K562 (cell line): ENCODE data around the gene C4orf36. TPM values are rescaled to one million over a fixed set of nuclear protein-coding genes. Genes with fewer than 3 reads are reported as not detected.

Experiments
- ATAC-seq: fragments of 200-7000 bp; cut with Tn5 transposase; 3 replicates; pipeline ENCODE4 v1.9.1; 2020; ENCODE audit warnings: moderate library complexity
- BruUV-seq: library from RNA; stranded (reverse); fragments of 400-500 nt; replicated peaks from 2 replicates; lab custom pipeline; 2021; lab: Mats Ljungman, UMichigan
- CTCF ChIA-PET: fragments of 300-600 bp; formaldehyde crosslinking; extraction: SDS; loops from one replicate; lab custom pipeline; 2021; ENCODE audit warnings: low intra/inter-chr PET ratio; lab: Yijun Ruan, JAX
- POLR2A ChIA-PET: fragments of 300-600, 350-650 bp; sonication (Branson Sonifier 250); formaldehyde crosslinking; extraction: SDS; loops from one replicate; lab custom pipeline; 2021; ENCODE audit warnings: antibody characterized with exemption, inconsistent platforms; lab: Yijun Ruan, JAX
- DNase-seq, 4 experiments: peaks; one replicate each; pipeline versions ENCODE4 v3.0.0 to v3.0.0-alpha.2; 2011 to 2018; ENCODE audit warnings: low spot score in 3 of 4, mixed read lengths in 3 of 4; ENCODE audit errors: extremely low read depth in 1 of 4
- FAIRE-seq: peaks from 2 replicates; lab custom pipeline; 2011; peaks lifted over from hg19 to GRCh38; lab: Jason Lieb, UNC
- H2AFZ ChIP-seq: 2 replicates; pipeline ENCODE4 v1.6.0; 2011; ENCODE audit warnings: low read depth, low read length, control low read depth, inconsistent platforms
- H3K27ac ChIP-seq: fragments of 200-600 bp; 3 replicates; pipeline ENCODE4 v1.8.0; 2011; ENCODE audit warnings: low read depth, mild to moderate bottlenecking, control low read depth, inconsistent platforms, low read length, moderate library complexity, mixed read lengths; ENCODE audit errors: extremely low read depth
- H3K27me3 ChIP-seq, 2 experiments: fragments of 300-600 bp in 1 of 2; 2 replicates in 1 of 2; 3 replicates in 1 of 2; pipeline versions ENCODE4 v1.6.0 to v1.8.0; 2011; ENCODE audit warnings: inconsistent platforms in 2 of 2, low read length in 2 of 2, mild to moderate bottlenecking in 1 of 2, mixed read lengths in 1 of 2, moderate library complexity in 1 of 2; ENCODE audit not compliant: control insufficient read depth in 2 of 2, insufficient read depth in 2 of 2
- H3K36me3 ChIP-seq: fragments of 300-600 bp; 3 replicates; pipeline ENCODE4 v1.8.0; 2011; ENCODE audit warnings: mild to moderate bottlenecking, low read length, inconsistent platforms; ENCODE audit not compliant: control insufficient read depth, insufficient read depth
- H3K4me1 ChIP-seq, 2 experiments: fragments of 200-600 bp in 1 of 2; replicated peaks in 1 of 2; 2 replicates in 1 of 2; 3 replicates in 1 of 2; pipeline versions ENCODE4 v1.5.1 to v1.8.0; 2011; ENCODE audit warnings: inconsistent platforms in 2 of 2, low read length in 2 of 2, mild to moderate bottlenecking in 1 of 2, mixed read lengths in 1 of 2, moderate library complexity in 1 of 2; ENCODE audit not compliant: control insufficient read depth in 2 of 2, insufficient read depth in 2 of 2
- H3K4me2 ChIP-seq: 2 replicates; pipeline ENCODE4 v1.6.1; 2011; ENCODE audit warnings: low read length, control low read depth, inconsistent platforms, mixed read lengths; ENCODE audit not compliant: insufficient read depth
- H3K4me3 ChIP-seq: fragments of 200-600 bp; sonication (generic), shearing (Covaris generic); 2 replicates; pipeline ENCODE4 v1.5.1; 2016; ENCODE audit warnings: control low read depth, inconsistent platforms
- H3K79me2 ChIP-seq: fragments of 200-600 bp; 3 replicates; pipeline ENCODE4 v1.8.0; 2011; ENCODE audit warnings: low read length, inconsistent platforms; ENCODE audit not compliant: control insufficient read depth, insufficient read depth
- H3K9ac ChIP-seq, 2 experiments: 2 replicates each; pipeline versions ENCODE4 v1.6.0 to v1.6.1; 2011; ENCODE audit warnings: low read depth in 2 of 2, low read length in 2 of 2, control low read depth in 1 of 2, inconsistent platforms in 1 of 2, mild to moderate bottlenecking in 1 of 2, mixed read lengths in 1 of 2; ENCODE audit not compliant: insufficient read depth in 1 of 2
- H3K9me1 ChIP-seq: one replicate; pipeline ENCODE4 v1.6.0; 2011; ENCODE audit warnings: inconsistent platforms, mild to moderate bottlenecking, low read length, moderate library complexity; ENCODE audit not compliant: control insufficient read depth, insufficient read depth
- H3K9me3 ChIP-seq: replicated peaks from 2 replicates; pipeline ENCODE4 v1.5.1; 2011; ENCODE audit warnings: low read depth, low read length, inconsistent platforms; ENCODE audit not compliant: control insufficient read depth, insufficient read depth
- H4K20me1 ChIP-seq: replicated peaks from 2 replicates; pipeline ENCODE4 v1.6.1; 2011; ENCODE audit warnings: low read length, inconsistent platforms, mixed read lengths; ENCODE audit not compliant: control insufficient read depth, insufficient read depth
- C11orf30 ChIP-seq: fragments of 450-650 bp; IDR thresholded peaks from 2 replicates; pipeline ENCODE4 v1.6.1; 2016; ENCODE audit warnings: low read depth, mild to moderate bottlenecking
- FOXA3 ChIP-seq, 2 experiments: fragments of 450-650 bp in 1 of 2; sonication (generic) in 1 of 2; formaldehyde crosslinking; IDR thresholded peaks in 1 of 2; conservative IDR thresholded peaks in 1 of 2; 2 replicates each; pipeline versions ENCODE4 v1.4.0 to v1.8.0; 2020 to 2022; ENCODE audit warnings: mild to moderate bottlenecking in 2 of 2, missing genetic modification reagents in 1 of 2
- FUS ChIP-seq: fragments of 200-400 bp; formaldehyde crosslinking; optimal IDR thresholded peaks from 2 replicates; pipeline ENCODE3; 2017; ENCODE audit warnings: low read depth, low read length
- JUNB ChIP-seq: fragments of 450-650 bp; formaldehyde crosslinking; conservative IDR thresholded peaks from 2 replicates; pipeline ENCODE4 v1.4.0; 2020; ENCODE audit warnings: mild to moderate bottlenecking
- KDM1A ChIP-seq, 2 experiments: fragments of 450-650 bp; IDR thresholded peaks; 2 replicates each; pipeline ENCODE4 v1.6.1; 2016; ENCODE audit warnings: mild to moderate bottlenecking in 2 of 2
- MAZ ChIP-seq, 2 experiments: fragments of 450-650 bp in 1 of 2; sonication (generic) in 1 of 2; formaldehyde crosslinking; IDR thresholded peaks in 1 of 2; conservative IDR thresholded peaks in 1 of 2; 2 replicates each; pipeline versions ENCODE4 v1.4.0 to v1.5.0; 2020; ENCODE audit warnings: mild to moderate bottlenecking in 1 of 2, missing genetic modification reagents in 1 of 2
- NKRF ChIP-seq: fragments of 450-650 bp; IDR thresholded peaks from 2 replicates; pipeline ENCODE4 v1.6.1; 2016; ENCODE audit warnings: borderline replicate concordance
- POLR2AphosphoS5 ChIP-seq: IDR thresholded peaks from 2 replicates; pipeline ENCODE4 v1.6.1; 2011; ENCODE audit warnings: mild to moderate bottlenecking, low read depth, low read length, moderate library complexity; ENCODE audit not compliant: control insufficient read depth, insufficient read depth
- SP2 ChIP-seq: IDR thresholded peaks from 2 replicates; pipeline ENCODE4 v1.6.1; 2011; ENCODE audit warnings: mild to moderate bottlenecking, low read depth, low read length, moderate library complexity; ENCODE audit not compliant: poor library complexity, severe bottlenecking; ENCODE audit errors: extremely low read depth
- ZNF174 ChIP-seq: fragments of 250-450 bp; sonication (Bioruptor Pico); IDR thresholded peaks from 2 replicates; pipeline ENCODE4 v1.4.0; 2020; ENCODE audit warnings: mild to moderate bottlenecking
- ZNF280B ChIP-seq: fragments of 250-450 bp; sonication (Bioruptor Pico); IDR thresholded peaks from 2 replicates; pipeline ENCODE4 v1.5.1; 2021; ENCODE audit warnings: mild to moderate bottlenecking
- ZZZ3 ChIP-seq: fragments of 450-650 bp; IDR thresholded peaks from 2 replicates; pipeline ENCODE4 v1.6.1; 2016; ENCODE audit warnings: antibody characterized with exemption, mild to moderate bottlenecking, moderate library complexity
- WGBS: fragments of 100-300 bp; shearing (Covaris generic); methylation state at CpG from one replicate; pipeline ENCODE4 v1.1.6; 2016; ENCODE audit warnings: low coverage, mixed read lengths; ENCODE audit not compliant: insufficient coverage; ENCODE audit errors: missing lambda C conversion rate; 5-methylcytosine and 5-hydroxymethylcytosine counted together
- in situ Hi-C: fragments of 300-500 bp; cut with MboI; formaldehyde crosslinking; loops from 4 replicates; pipeline ENCODE4 v1.15.0; 2018; ENCODE audit warnings: inconsistent platforms, mixed read lengths
- intact Hi-C: fragments of 100-400 bp; cut with micrococcal nuclease; formaldehyde crosslinking; loops from 2 replicates; pipeline ENCODE4 v1.14.2; 2022
- polyA plus RNA-seq, 8 experiments: library from polyadenylated mRNA; depleted of rRNA in 4 of 8; stranded (reverse) in 5 of 8; unstranded in 3 of 8; fragments of >200 nt; fragmentation: Nextera tagmentation in 2 of 8; fragmentation: Illumina TruSeq in 1 of 8; extraction: Ambion mirVana in 2 of 8; extraction: Trizol in 1 of 8; gene quantifications; 2 replicates each; pipeline versions ENCODE4 v1.2.1 to v1.2.3, GENCODE V29; 2011 to 2014; ENCODE audit warnings: inconsistent platforms in 1 of 8, missing spikeins in 1 of 8
- total RNA-seq, 7 experiments: library from RNA; depleted of rRNA in 6 of 7; stranded (reverse); fragments of >200 nt in 6 of 7; fragmentation: Illumina TruSeq in 2 of 7; extraction: Trizol in 2 of 7; gene quantifications; 2 replicates each; pipeline versions ENCODE4 v1.2.1 to v1.2.3, GENCODE V29; 2011 to 2021; ENCODE audit warnings: low replicate concordance in 1 of 7

The C4orf36 gene
- total and polyA plus RNA-seq, 9 of the 15 experiments (the other 6 are each of a cell fraction or from before 2014, with no cell fraction given) = 0.14 to 0.45 (median 0.20) TPM; not detected in 5

GRCh38 chr4:86898562-86898961, 6.3 kb upstream of the C4orf36 start (continued):
- no peak for TF ChIP-seq NKRF
- TF ChIP-seq, all 486 proteins: peak for 6

- H3K9me1 ChIP-seq = no peaks in the 10 kb centered on the region
- ChIA-PET CTCF (interaction anchor here (0.7 to 2.2 kb wide), 5 partner anchors 243 to 673 kb away, joined by 3 to 18 read pairs (median 4); no protein-coding TSS in a partner anchor), POLR2A (no interaction called here)
- 14% methylated on average over 3 of the region's 4 CpGs for WGBS
- no peak overlapping the region for H3K4me3 ChIP-seq
- FAIRE-seq (no peak), ATAC-seq (no peak), DNase-seq (no peak)
- TF ChIP-seq FOXA3 (CRISPR knock-in tag; conservative IDR thresholded peaks at IDR 0.05 in 1 of 2, IDR thresholded peaks at IDR 0.05 in 1 of 2) (no peak), C11orf30 (no peak), KDM1A (IDR thresholded peaks at IDR 0.05) (no peak), JUNB (CRISPR knock-in tag) (no peak), MAZ (CRISPR knock-in tag; conservative IDR thresholded peaks at IDR 0.05 in 1 of 2, IDR thresholded peaks at IDR 0.05 in 1 of 2) (no peak), SP2 (no peak), ZZZ3 (no peak), FUS (no peak), ZNF280B (CRISPR knock-in tag) (no peak), POLR2AphosphoS5 (no peak), ZNF174 (no peak)
- H4K20me1 ChIP-seq = no peaks in the 10 kb centered on the region
- H2AFZ ChIP-seq = no peak overlapping the region
- in situ Hi-C loops = loop anchor here (5.0 to 10.0 kb wide), 2 partner anchors 404 to 948 kb away; no protein-coding TSS in a partner anchor
- H3K36me3 ChIP-seq = no peaks in the 10 kb centered on the region
- H3K79me2 ChIP-seq = no peaks in the 10 kb centered on the region
- intact Hi-C loops = loop anchor here (5.0 kb wide), 1 partner anchor 104 kb away; no protein-coding TSS in a partner anchor
- no peak overlapping the region for H3K27ac ChIP-seq
- no peaks in the 10 kb centered on the region for H3K9me3 ChIP-seq
- no TSS peak for BruUV-seq
- peaks cover 5 to 10% of the 10 kb centered on the region in 2 experiments; a peak in 3 of 5 replicates for H3K4me1 ChIP-seq
- no peak overlapping the region for H3K9ac ChIP-seq
- no peak overlapping the region for H3K4me2 ChIP-seq
- no peaks in the 10 kb centered on the region; a peak in 1 of 5 replicates for H3K27me3 ChIP-seq
Measured at GRCh38 chr4:86896596-86896995, 4.4 kb upstream of the C4orf36 start.
